ENCODE results near the gene SLC12A8. TPM values are rescaled to one million over a fixed set of nuclear protein-coding genes. Genes with fewer than 3 reads are reported as not detected.
A peak's percentile ranks its signal among the peaks of the same experiment; 100 is the strongest.

Gene SLC12A8
- total and polyA plus RNA-seq, 10 of the 15 experiments (the other 5 are each of a cell fraction or from before 2014, with no cell fraction given) = 2.5 to 71.6 (median 50.1) TPM

GRCh38 chr3:125051715-125052581 is 160.6 kb downstream of the SLC12A8 start (continued):
- no peak for TF ChIP-seq PRDM15 (CRISPR knock-in tag; IDR thresholded peaks at IDR 0.05)
- peak; percentile 35; the same call in 1 of the 2 replicates for TF ChIP-seq EED (IDR thresholded peaks at IDR 0.05; ENCODE audit: low read depth)
- TF ChIP-seq MTA3 (IDR thresholded peaks at IDR 0.05; ENCODE audit: borderline replicate concordance, low read length) = 0 out of 2 replicates have a peak, but pooled peaks have one; percentile 27
- no peak for TF ChIP-seq SUPT20H (IDR thresholded peaks at IDR 0.05; ENCODE audit: borderline replicate concordance, control insufficient read depth, low read depth, low read length)
- no peak for TF ChIP-seq RBBP5 (conservative IDR thresholded peaks at IDR 0.05)

- DNase-seq (ENCODE audit: low read depth, low spot score) (no peak), FAIRE-seq (no peak), ATAC-seq (no peak)
- ChIA-PET POLR2A (interaction anchor here (0.6 to 1.1 kb wide), 2 partner anchors 15 to 39 kb away, joined by 3 to 6 read pairs; no protein-coding TSS in a partner anchor), RAD21 (ENCODE audit: unreplicated experiment) (interaction anchor here (0.8 to 4.0 kb wide), 8 partner anchors 28 to 200 kb away, joined by 3 to 39 read pairs (median 11); partner anchors contain the start of gene MUC13), SMC1A (ENCODE audit: uncharacterized antibody, unreplicated experiment) (interaction anchor here (1.4 to 3.6 kb wide), 6 partner anchors 11 to 121 kb away, joined by 4 to 33 read pairs (median 6); partner anchors contain the start of gene MUC13), CTCF (interaction anchor here (0.6 to 2.2 kb wide), 7 partner anchors 28 to 413 kb away, joined by 3 to 10 read pairs (median 5); no protein-coding TSS in a partner anchor)
- Histone ChIP-seq H3K4me3 (peak overlapping the region; percentile 93), H3K27ac (ENCODE audit: control insufficient read depth, insufficient read depth) (peak overlapping the region; percentile 81), H3K4me2 (ENCODE audit: control insufficient read depth, insufficient read depth) (peak overlapping the region; percentile 97), H3K27me3 (replicated peaks in 1 of 2; ENCODE audit: control insufficient read depth in 2 of 2, insufficient read depth in 2 of 2, low read length in 1 of 2) (no peaks in the 10 kb centered on the region), H4K20me1 (ENCODE audit: control insufficient read depth, insufficient read depth) (no peaks in the 10 kb centered on the region), H3K4me1 (ENCODE audit: control insufficient read depth, insufficient read depth, low read length) (peaks cover 26% of the 10 kb centered on the region), H2AFZ (ENCODE audit: control insufficient read depth, low read depth, low read length) (no peak overlapping the region), H3K9ac (ENCODE audit: control insufficient read depth, insufficient read depth, low read length) (peak overlapping the region; percentile 11), H3K79me2 (ENCODE audit: control insufficient read depth, insufficient read depth, low read length) (peaks cover 72% of the 10 kb centered on the region), H3K9me3 (replicated peaks; ENCODE audit: control insufficient read depth, insufficient read depth, low read length) (no peaks in the 10 kb centered on the region; the same call in 2 of the 3 replicates), H3K36me3 (ENCODE audit: control insufficient read depth in 2 of 2, insufficient read depth in 2 of 2, low read length in 1 of 2) (0 out of 4 replicates have a peak, but pooled peaks cover 0 to 5% of the 10 kb centered on the region in 2 experiments)
- 18% methylated on average over 7 of the region's 7 CpGs for WGBS (ENCODE audit: insufficient coverage, insufficient replicate concordance, low lambda C conversion rate, missing lambda C conversion rate)
- in situ Hi-C loops (cut with MboI) (no loop called here), intact Hi-C loops (cut with micrococcal nuclease; ENCODE audit: unreplicated experiment) (loop anchor here (5.0 kb wide), 1 partner anchor 151 kb away; no protein-coding TSS in a partner anchor)
- BruUV-seq (replicated peaks) = no TSS peak
- no peak for TF ChIP-seq POLR2AphosphoS2 (IDR thresholded peaks at IDR 0.05; ENCODE audit: low read depth, low read length)
- no peak for TF ChIP-seq NFXL1 (IDR thresholded peaks at IDR 0.05; ENCODE audit: borderline replicate concordance)
- TF ChIP-seq SMARCA5 (IDR thresholded peaks at IDR 0.05) = 0 out of 2 replicates have a peak, but pooled peaks have one; percentile 1
- no peak for TF ChIP-seq YBX1 (IDR thresholded peaks at IDR 0.05)
- TF ChIP-seq RAD21 (IDR thresholded peaks at IDR 0.05; ENCODE audit: insufficient read depth, low read depth, low read length) = no peak
- TF ChIP-seq, protein P1, sequence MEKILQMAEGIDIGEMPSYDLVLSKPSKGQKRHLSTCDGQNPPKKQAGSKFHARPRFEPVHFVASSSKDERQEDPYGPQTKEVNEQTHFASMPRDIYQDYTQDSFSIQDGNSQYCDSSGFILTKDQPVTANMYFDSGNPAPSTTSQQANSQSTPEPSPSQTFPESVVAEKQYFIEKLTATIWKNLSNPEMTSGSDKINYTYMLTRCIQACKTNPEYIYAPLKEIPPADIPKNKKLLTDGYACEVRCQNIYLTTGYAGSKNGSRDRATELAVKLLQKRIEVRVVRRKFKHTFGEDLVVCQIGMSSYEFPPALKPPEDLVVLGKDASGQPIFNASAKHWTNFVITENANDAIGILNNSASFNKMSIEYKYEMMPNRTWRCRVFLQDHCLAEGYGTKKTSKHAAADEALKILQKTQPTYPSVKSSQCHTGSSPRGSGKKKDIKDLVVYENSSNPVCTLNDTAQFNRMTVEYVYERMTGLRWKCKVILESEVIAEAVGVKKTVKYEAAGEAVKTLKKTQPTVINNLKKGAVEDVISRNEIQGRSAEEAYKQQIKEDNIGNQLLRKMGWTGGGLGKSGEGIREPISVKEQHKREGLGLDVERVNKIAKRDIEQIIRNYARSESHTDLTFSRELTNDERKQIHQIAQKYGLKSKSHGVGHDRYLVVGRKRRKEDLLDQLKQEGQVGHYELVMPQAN (conservative IDR thresholded peaks at IDR 0.05) = no peak
- TF ChIP-seq, protein P2, sequence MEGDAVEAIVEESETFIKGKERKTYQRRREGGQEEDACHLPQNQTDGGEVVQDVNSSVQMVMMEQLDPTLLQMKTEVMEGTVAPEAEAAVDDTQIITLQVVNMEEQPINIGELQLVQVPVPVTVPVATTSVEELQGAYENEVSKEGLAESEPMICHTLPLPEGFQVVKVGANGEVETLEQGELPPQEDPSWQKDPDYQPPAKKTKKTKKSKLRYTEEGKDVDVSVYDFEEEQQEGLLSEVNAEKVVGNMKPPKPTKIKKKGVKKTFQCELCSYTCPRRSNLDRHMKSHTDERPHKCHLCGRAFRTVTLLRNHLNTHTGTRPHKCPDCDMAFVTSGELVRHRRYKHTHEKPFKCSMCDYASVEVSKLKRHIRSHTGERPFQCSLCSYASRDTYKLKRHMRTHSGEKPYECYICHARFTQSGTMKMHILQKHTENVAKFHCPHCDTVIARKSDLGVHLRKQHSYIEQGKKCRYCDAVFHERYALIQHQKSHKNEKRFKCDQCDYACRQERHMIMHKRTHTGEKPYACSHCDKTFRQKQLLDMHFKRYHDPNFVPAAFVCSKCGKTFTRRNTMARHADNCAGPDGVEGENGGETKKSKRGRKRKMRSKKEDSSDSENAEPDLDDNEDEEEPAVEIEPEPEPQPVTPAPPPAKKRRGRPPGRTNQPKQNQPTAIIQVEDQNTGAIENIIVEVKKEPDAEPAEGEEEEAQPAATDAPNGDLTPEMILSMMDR (IDR thresholded peaks at IDR 0.05 in 2 of 3, conservative IDR thresholded peaks at IDR 0.05 in 1 of 3; ENCODE audit: control insufficient read depth in 2 of 3, extremely low read depth in 1 of 3, insufficient read depth in 1 of 3, low read depth in 3 of 3, low read length in 3 of 3) = no peak
- no peak for TF ChIP-seq ZBED1 (IDR thresholded peaks at IDR 0.05; ENCODE audit: borderline replicate concordance)
Observed at GRCh38 chr3:125051205-125051604, 161.3 kb downstream of the SLC12A8 start.
